ENCODE data around the gene OLFML3.

- TF ChIP-seq CTCF (IDR thresholded peaks at IDR 0.05) (no peak), POLR2A (IDR thresholded peaks at IDR 0.05) (no peak)
Observed at GRCh38 chr1:113935176-113935575, 44.1 kb upstream of the OLFML3 start.
